ENCODE results near the gene RAET1L.
"Not testable (repeated sequence)": the region's sequence is repeated elsewhere in the genome, so short reads cannot be mapped to it uniquely, and the experiment has no call there.

Gene RAET1L

GRCh38 chr6:149990661-149991471 is 34.5 kb downstream of the RAET1L start:
- DNase-seq = no peak

- no peak for DNase-seq
These were observed 35.1 kb downstream of the RAET1L start for GRCh38 chr6:149990212-149990660.

GRCh38 chr6:149988550-149989346 is 36.6 kb downstream of the RAET1L start:
- no peak for DNase-seq

GRCh38 chr6:149987602-149988107 is 37.7 kb downstream of the RAET1L start:
- no peak for DNase-seq

GRCh38 chr6:149985481-149985937 is 39.8 kb downstream of the RAET1L start:
- DNase-seq = no peak

- DNase-seq = no peak
These were observed 40.6 kb downstream of the RAET1L start for GRCh38 chr6:149984773-149985172.

- DNase-seq = no peak
These were observed 42.2 kb downstream of the RAET1L start for GRCh38 chr6:149983145-149983544.

- no peak for DNase-seq
These were observed 46.0 kb downstream of the RAET1L start for GRCh38 chr6:149979293-149979692.

GRCh38 chr6:149978610-149979009 is 46.7 kb downstream of the RAET1L start:
- no peak for DNase-seq

- DNase-seq = no peak
These were observed 48.1 kb downstream of the RAET1L start for GRCh38 chr6:149977221-149977620.

GRCh38 chr6:149975400-149975799 is 49.9 kb downstream of the RAET1L start:
- no peak for DNase-seq

- no peak for DNase-seq
These were observed 50.5 kb downstream of the RAET1L start for GRCh38 chr6:149974825-149975224.

GRCh38 chr6:149974394-149974793 is 50.9 kb downstream of the RAET1L start:
- not testable (repeated sequence) for DNase-seq

GRCh38 chr6:149969635-149970034 is 55.7 kb downstream of the RAET1L start:
- no peak for DNase-seq

- DNase-seq = not testable (repeated sequence)
These were observed 56.4 kb downstream of the RAET1L start for GRCh38 chr6:149968909-149969308.
